Liver (tissue), 9 donors: ENCODE data around the gene GRIN2A. TPM values are rescaled to one million over a fixed set of nuclear protein-coding genes. Genes with fewer than 3 reads are reported as not detected.

Experiments
- DNase-seq: peaks from one replicate; pipeline ENCODE4 v3.0.0-alpha.2; 2017; ENCODE audit warnings: low spot score
- H3K27ac ChIP-seq, 2 donors: one replicate each; pipeline ENCODE4 v1.7.0; 2013; ENCODE audit warnings: inconsistent platforms in 2 of 2, low read length in 2 of 2, control low read depth in 1 of 2, low read depth in 1 of 2, mild to moderate bottlenecking in 1 of 2
- H3K27me3 ChIP-seq, 4 donors: one replicate each; pipeline versions ENCODE4 v1.6.1 to v1.7.0; 2013; ENCODE audit warnings: low read length in 3 of 4, inconsistent platforms in 1 of 4, mild to moderate bottlenecking in 1 of 4, moderate library complexity in 1 of 4; ENCODE audit not compliant: control insufficient read depth in 4 of 4, insufficient read depth in 4 of 4
- H3K36me3 ChIP-seq, 4 donors: one replicate each; pipeline versions ENCODE4 v1.6.1 to v1.7.0; 2013; ENCODE audit warnings: low read length in 3 of 4, mild to moderate bottlenecking in 3 of 4, low read depth in 1 of 4, moderate library complexity in 1 of 4; ENCODE audit not compliant: control insufficient read depth in 4 of 4, insufficient read depth in 3 of 4
- H3K4me1 ChIP-seq, 4 donors: one replicate each; pipeline versions ENCODE4 v1.6.1 to v1.7.0; 2013; ENCODE audit warnings: low read length in 3 of 4, mild to moderate bottlenecking in 3 of 4, moderate library complexity in 1 of 4; ENCODE audit not compliant: control insufficient read depth in 4 of 4, insufficient read depth in 4 of 4
- H3K4me3 ChIP-seq, 3 donors: one replicate each; pipeline versions ENCODE4 v1.6.1 to v1.7.0; 2013; ENCODE audit warnings: low read length in 3 of 3, control low read depth in 1 of 3, low read depth in 1 of 3, mild to moderate bottlenecking in 1 of 3
- H3K9ac ChIP-seq, 2 donors: one replicate each; pipeline ENCODE4 v1.7.0; 2013; ENCODE audit warnings: low read length in 2 of 2, mild to moderate bottlenecking in 2 of 2, moderate library complexity in 2 of 2, control low read depth in 1 of 2, low read depth in 1 of 2
- H3K9me3 ChIP-seq, 4 donors: one replicate each; pipeline versions ENCODE4 v1.6.1 to v1.7.0; 2013; ENCODE audit warnings: low read length in 3 of 4; ENCODE audit not compliant: control insufficient read depth in 4 of 4
- CTCF ChIP-seq: fragments of 150-350 bp; IDR thresholded peaks from 2 replicates; pipeline ENCODE4 v1.5.1; 2017; ENCODE audit warnings: improper control_type of control experiment, low read depth, low read length; ENCODE audit not compliant: missing input control
- FOXA1 ChIP-seq: IDR thresholded peaks from 2 replicates; pipeline ENCODE4 v1.6.1; 2016; ENCODE audit warnings: antibody characterized with exemption
- FOXA2 ChIP-seq: IDR thresholded peaks from 2 replicates; pipeline ENCODE4 v1.6.1; 2016; ENCODE audit warnings: antibody characterized with exemption
- GABPA ChIP-seq, 2 donors: IDR thresholded peaks in 1 of 2; conservative IDR thresholded peaks in 1 of 2; 2 replicates each; pipeline ENCODE4 v1.6.1; 2016; ENCODE audit warnings: antibody characterized with exemption in 2 of 2, mild to moderate bottlenecking in 1 of 2, moderate library complexity in 1 of 2
- HNF4A ChIP-seq, 2 donors: conservative IDR thresholded peaks; 2 replicates each; pipeline ENCODE4 v1.6.1; 2016; ENCODE audit warnings: antibody characterized with exemption in 2 of 2, mild to moderate bottlenecking in 2 of 2
- HNF4G ChIP-seq: IDR thresholded peaks from 2 replicates; pipeline ENCODE4 v1.6.1; 2016; ENCODE audit warnings: antibody characterized with exemption
- JUND ChIP-seq, 2 donors: IDR thresholded peaks; 2 replicates each; pipeline ENCODE4 v1.6.1; 2016; ENCODE audit warnings: antibody characterized with exemption in 2 of 2
- MAX ChIP-seq: IDR thresholded peaks from 2 replicates; pipeline ENCODE4 v1.6.1; 2016; ENCODE audit warnings: antibody characterized with exemption
- NR2F2 ChIP-seq: IDR thresholded peaks from 2 replicates; pipeline ENCODE4 v1.6.1; 2016; ENCODE audit warnings: antibody characterized with exemption
- RAD21 ChIP-seq, 2 donors: IDR thresholded peaks; 2 replicates each; pipeline ENCODE4 v1.6.1; 2016; ENCODE audit warnings: antibody characterized with exemption in 2 of 2, mild to moderate bottlenecking in 2 of 2
- REST ChIP-seq: IDR thresholded peaks from 2 replicates; pipeline ENCODE4 v1.6.1; 2016; ENCODE audit warnings: antibody characterized with exemption, mild to moderate bottlenecking
- RXRA ChIP-seq, 2 donors: IDR thresholded peaks; 2 replicates each; pipeline ENCODE4 v1.6.1; 2017 to 2018; ENCODE audit warnings: antibody characterized with exemption in 2 of 2, mild to moderate bottlenecking in 1 of 2
- SP1 ChIP-seq: IDR thresholded peaks from 2 replicates; pipeline ENCODE4 v1.6.1; 2018; ENCODE audit warnings: antibody characterized with exemption, mild to moderate bottlenecking
- TAF1 ChIP-seq: conservative IDR thresholded peaks from 2 replicates; pipeline ENCODE4 v1.6.1; 2016; ENCODE audit warnings: antibody characterized with exemption, mild to moderate bottlenecking
- YY1 ChIP-seq: IDR thresholded peaks from 2 replicates; pipeline ENCODE4 v1.6.1; 2016; ENCODE audit warnings: antibody characterized with exemption, mild to moderate bottlenecking
- ZBTB33 ChIP-seq: IDR thresholded peaks from 2 replicates; pipeline ENCODE4 v1.6.1; 2016; ENCODE audit warnings: antibody characterized with exemption
- WGBS: extraction: QIAGEN DNeasy Blood & Tissue Kit; methylation state at CpG from one replicate; pipeline ENCODE4 v1.1.7; 2013; 5-methylcytosine and 5-hydroxymethylcytosine counted together
- polyA plus RNA-seq, 2 donors: library from polyadenylated mRNA; stranded (reverse) in 1 of 2; unstranded in 1 of 2; fragments of 200-250 nt in 1 of 2; fragments of >200 nt in 1 of 2; fragmentation: Nextera tagmentation in 1 of 2; extraction: Ambion mirVana in 1 of 2; gene quantifications; one replicate each; pipeline versions ENCODE4 v1.2.1 to v1.2.3, GENCODE V29; 2013 to 2015
- total RNA-seq, 2 donors: library from RNA; depleted of rRNA; stranded (reverse); fragments of >200 nt; gene quantifications; one replicate each; pipeline ENCODE4 v1.2.3, GENCODE V29; 2014
- donor health status: healthy.
- donor health status: healthy.
- donor health status: healthy.
- donor health status: healthy.
- donor health status: healthy.

The GRIN2A gene
- total and polyA plus RNA-seq, 4 donors = under 0.01 to 0.08 (median 0.07) TPM; not detected in 1

- 64% methylated on average over 7 of the region's 7 CpGs for WGBS
- Histone ChIP-seq H3K4me1 (no peaks in the 10 kb centered on the region), H3K27me3 (peaks cover 0 to 3% (median 0%) of the 10 kb centered on the region in 4 donors), H3K9ac (no peak overlapping the region), H3K27ac (no peak overlapping the region), H3K9me3 (no peaks in the 10 kb centered on the region), H3K4me3 (no peak overlapping the region), H3K36me3 (no peaks in the 10 kb centered on the region)
- no peak for DNase-seq
- TF ChIP-seq HNF4G (no peak), NR2F2 (no peak), FOXA1 (no peak), RAD21 (IDR thresholded peaks at IDR 0.05) (no peak), SP1 (no peak), TAF1 (no peak), HNF4A (conservative IDR thresholded peaks at IDR 0.05) (no peak), GABPA (IDR thresholded peaks at IDR 0.05 in 1 of 2, conservative IDR thresholded peaks at IDR 0.05 in 1 of 2) (no peak), REST (no peak), FOXA2 (no peak), MAX (no peak), CTCF (no peak), RXRA (IDR thresholded peaks at IDR 0.05) (no peak), JUND (IDR thresholded peaks at IDR 0.05) (no peak), YY1 (no peak), ZBTB33 (no peak)
These were observed 308.0 kb downstream of the GRIN2A start for GRCh38 chr16:9874219-9874618.

- no peaks in the 10 kb centered on the region for H3K9me3 ChIP-seq
- DNase-seq = no peak
- H3K4me3 ChIP-seq = no peak overlapping the region
- H3K27ac ChIP-seq = no peak overlapping the region
- WGBS = 63% methylated on average over 2 of the region's 2 CpGs
- H3K4me1 ChIP-seq = no peaks in the 10 kb centered on the region
- no peaks in the 10 kb centered on the region for H3K36me3 ChIP-seq
- TF ChIP-seq TAF1 (no peak), SP1 (no peak), HNF4G (no peak)
- H3K27me3 ChIP-seq = peaks cover 0 to 3% (median 0%) of the 10 kb centered on the region in 4 donors
- no peak overlapping the region for H3K9ac ChIP-seq
These were observed 311.3 kb downstream of the GRIN2A start for GRCh38 chr16:9870962-9871361.
